Lower leg skin (tissue), 3 donors: ENCODE measurements around the gene MID1.

Experiments used
- CTCF ChIP-seq, 3 donors: fragments of 450-650 bp; IDR thresholded peaks; one replicate each; pipeline ENCODE4 v1.5.1; 2016; ENCODE audit warnings: antibody characterized with exemption in 3 of 3, mild to moderate bottlenecking in 3 of 3, moderate library complexity in 2 of 3
- POLR2A ChIP-seq, 2 donors: fragments of 450-650 bp; IDR thresholded peaks; one replicate each; pipeline ENCODE4 v1.6.1; 2016 to 2017; ENCODE audit warnings: antibody characterized with exemption in 2 of 2, mild to moderate bottlenecking in 1 of 2, moderate library complexity in 1 of 2

GRCh38 chrX:10611441-10612090, 8.8 kb downstream of the MID1 start:
- no peak for TF ChIP-seq POLR2A (IDR thresholded peaks at IDR 0.05)
- no peak for TF ChIP-seq CTCF (IDR thresholded peaks at IDR 0.05)
